ENCODE results near the gene STK32B. TPM values are rescaled to one million over a fixed set of nuclear protein-coding genes. Genes with fewer than 3 reads are reported as not detected.

Gene STK32B
- total RNA-seq, 2 experiments from 2014 or later = not detected

- Histone ChIP-seq H4K20me1 (ENCODE audit: insufficient read depth, low read length) (no peaks in the 10 kb centered on the region), H3K9me2 (ENCODE audit: insufficient read depth, low read length) (no peaks in the 10 kb centered on the region), H3K4me3 (ENCODE audit: low read depth, low read length, poor library complexity, severe bottlenecking) (no peak overlapping the region), H3K79me2 (ENCODE audit: insufficient read depth, low read depth, low read length) (no peaks in the 10 kb centered on the region), H3K4me2 (ENCODE audit: low read length) (no peak overlapping the region), H3K36me3 (ENCODE audit: insufficient read depth, low read length) (no peaks in the 10 kb centered on the region), H3K27ac (ENCODE audit: low read depth, low read length, poor library complexity, severe bottlenecking) (no peak overlapping the region), H2AFZ (ENCODE audit: low read length) (no peak overlapping the region), H3K9me3 (ENCODE audit: low read length) (no peaks in the 10 kb centered on the region), H3K4me1 (ENCODE audit: insufficient read depth, low read length, poor library complexity, severe bottlenecking) (no peaks in the 10 kb centered on the region)
- ChIA-PET CTCF (ENCODE audit: unreplicated experiment) (no interaction called here), POLR2A (no interaction called here)
- intact Hi-C loops (cut with micrococcal nuclease; ENCODE audit: unreplicated experiment) = no loop called here
- no peak for DNase-seq (ENCODE audit: low spot score)
- no TSS peak for BruUV-seq (replicated peaks)
- TF ChIP-seq, protein P1, sequence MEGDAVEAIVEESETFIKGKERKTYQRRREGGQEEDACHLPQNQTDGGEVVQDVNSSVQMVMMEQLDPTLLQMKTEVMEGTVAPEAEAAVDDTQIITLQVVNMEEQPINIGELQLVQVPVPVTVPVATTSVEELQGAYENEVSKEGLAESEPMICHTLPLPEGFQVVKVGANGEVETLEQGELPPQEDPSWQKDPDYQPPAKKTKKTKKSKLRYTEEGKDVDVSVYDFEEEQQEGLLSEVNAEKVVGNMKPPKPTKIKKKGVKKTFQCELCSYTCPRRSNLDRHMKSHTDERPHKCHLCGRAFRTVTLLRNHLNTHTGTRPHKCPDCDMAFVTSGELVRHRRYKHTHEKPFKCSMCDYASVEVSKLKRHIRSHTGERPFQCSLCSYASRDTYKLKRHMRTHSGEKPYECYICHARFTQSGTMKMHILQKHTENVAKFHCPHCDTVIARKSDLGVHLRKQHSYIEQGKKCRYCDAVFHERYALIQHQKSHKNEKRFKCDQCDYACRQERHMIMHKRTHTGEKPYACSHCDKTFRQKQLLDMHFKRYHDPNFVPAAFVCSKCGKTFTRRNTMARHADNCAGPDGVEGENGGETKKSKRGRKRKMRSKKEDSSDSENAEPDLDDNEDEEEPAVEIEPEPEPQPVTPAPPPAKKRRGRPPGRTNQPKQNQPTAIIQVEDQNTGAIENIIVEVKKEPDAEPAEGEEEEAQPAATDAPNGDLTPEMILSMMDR (conservative IDR thresholded peaks at IDR 0.05; ENCODE audit: low read length) = no peak
- no peak for TF ChIP-seq EZH2phosphoT487 (IDR thresholded peaks at IDR 0.05; ENCODE audit: borderline replicate concordance, low read depth, low read length)
Measured at GRCh38 chr4:5479518-5480060, 428.3 kb downstream of the STK32B start.

DNA sequence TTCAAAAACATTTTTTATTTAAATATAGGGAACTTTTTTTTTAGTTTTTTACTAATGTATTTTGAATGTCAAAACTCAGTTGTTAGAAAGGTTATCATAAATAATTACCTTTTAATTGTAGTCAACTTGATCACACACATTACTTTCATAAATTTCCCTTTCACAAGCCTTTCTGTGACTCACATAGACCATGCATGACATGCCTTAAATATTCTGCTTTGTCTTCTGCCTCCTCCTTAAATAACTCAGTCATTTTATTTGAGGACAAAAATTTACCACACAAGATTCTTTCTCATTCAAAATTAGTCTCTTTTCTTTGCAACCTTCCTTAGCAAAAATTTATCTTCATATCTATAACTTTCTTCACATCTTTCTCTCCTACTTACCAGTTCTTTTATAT lies 437.1 kb downstream of the STK32B start:
- no peaks in the 10 kb centered on the region for H3K4me1 ChIP-seq (ENCODE audit: insufficient read depth, low read length, poor library complexity, severe bottlenecking)
- H4K20me1 ChIP-seq (ENCODE audit: insufficient read depth, low read length) = no peaks in the 10 kb centered on the region
- no peaks in the 10 kb centered on the region for H3K9me2 ChIP-seq (ENCODE audit: insufficient read depth, low read length)
- DNase-seq (ENCODE audit: low spot score) = no peak
- POLR2A ChIA-PET = no interaction called here
- no peaks in the 10 kb centered on the region for H3K9me3 ChIP-seq (ENCODE audit: low read length)
- BruUV-seq (replicated peaks) = no TSS peak
- no peaks in the 10 kb centered on the region for H3K79me2 ChIP-seq (ENCODE audit: insufficient read depth, low read depth, low read length)
- intact Hi-C loops (cut with micrococcal nuclease; ENCODE audit: unreplicated experiment) = no loop called here
- H3K4me2 ChIP-seq (ENCODE audit: low read length) = no peak overlapping the region
- CTCF ChIA-PET (ENCODE audit: unreplicated experiment) = no interaction called here
- H3K4me3 ChIP-seq (ENCODE audit: low read depth, low read length, poor library complexity, severe bottlenecking) = no peak overlapping the region
- H3K36me3 ChIP-seq (ENCODE audit: insufficient read depth, low read length) = no peaks in the 10 kb centered on the region
- no peak overlapping the region for H2AFZ ChIP-seq (ENCODE audit: low read length)
- no peak for TF ChIP-seq EZH2phosphoT487 (IDR thresholded peaks at IDR 0.05; ENCODE audit: borderline replicate concordance, low read depth, low read length)
- TF ChIP-seq, protein P1 (conservative IDR thresholded peaks at IDR 0.05; ENCODE audit: low read length) = no peak
- no peak overlapping the region for H3K27ac ChIP-seq (ENCODE audit: low read depth, low read length, poor library complexity, severe bottlenecking)

GRCh38 chr4:5489260-5489659 lies 438.0 kb downstream of the STK32B start:
- Histone ChIP-seq H3K4me1 (ENCODE audit: insufficient read depth, low read length, poor library complexity, severe bottlenecking) (no peaks in the 10 kb centered on the region), H3K9me2 (ENCODE audit: insufficient read depth, low read length) (no peaks in the 10 kb centered on the region), H2AFZ (ENCODE audit: low read length) (no peak overlapping the region), H4K20me1 (ENCODE audit: insufficient read depth, low read length) (no peaks in the 10 kb centered on the region), H3K79me2 (ENCODE audit: insufficient read depth, low read depth, low read length) (no peaks in the 10 kb centered on the region), H3K36me3 (ENCODE audit: insufficient read depth, low read length) (no peaks in the 10 kb centered on the region), H3K9me3 (ENCODE audit: low read length) (no peaks in the 10 kb centered on the region), H3K4me2 (ENCODE audit: low read length) (no peak overlapping the region), H3K4me3 (ENCODE audit: low read depth, low read length, poor library complexity, severe bottlenecking) (no peak overlapping the region), H3K27ac (ENCODE audit: low read depth, low read length, poor library complexity, severe bottlenecking) (no peak overlapping the region)
- intact Hi-C loops (cut with micrococcal nuclease; ENCODE audit: unreplicated experiment) = no loop called here
- BruUV-seq (replicated peaks) = no TSS peak
- ChIA-PET CTCF (ENCODE audit: unreplicated experiment) (no interaction called here), POLR2A (no interaction called here)
- DNase-seq (ENCODE audit: low spot score) = no peak
- no peak for TF ChIP-seq EZH2phosphoT487 (IDR thresholded peaks at IDR 0.05; ENCODE audit: borderline replicate concordance, low read depth, low read length)
- TF ChIP-seq, protein P1 (conservative IDR thresholded peaks at IDR 0.05; ENCODE audit: low read length) = no peak
